VCaP (cell line): Measurements from ENCODE around the gene KRTAP19-2.

Source experiments
- H3K27ac ChIP-seq: fragments of 450-650 bp; 2 replicates; pipeline ENCODE4 v1.5.1; 2017
- CTCF ChIP-seq: fragments of 450-650 bp; conservative IDR thresholded peaks from 2 replicates; pipeline ENCODE4 v1.5.1; 2017; ENCODE audit warnings: mild to moderate bottlenecking, moderate library complexity

Gene KRTAP19-2

GRCh38 chr21:30486180-30486579 is 1.1 kb downstream of the KRTAP19-2 start:
- TF ChIP-seq CTCF, result no peak

DNA sequence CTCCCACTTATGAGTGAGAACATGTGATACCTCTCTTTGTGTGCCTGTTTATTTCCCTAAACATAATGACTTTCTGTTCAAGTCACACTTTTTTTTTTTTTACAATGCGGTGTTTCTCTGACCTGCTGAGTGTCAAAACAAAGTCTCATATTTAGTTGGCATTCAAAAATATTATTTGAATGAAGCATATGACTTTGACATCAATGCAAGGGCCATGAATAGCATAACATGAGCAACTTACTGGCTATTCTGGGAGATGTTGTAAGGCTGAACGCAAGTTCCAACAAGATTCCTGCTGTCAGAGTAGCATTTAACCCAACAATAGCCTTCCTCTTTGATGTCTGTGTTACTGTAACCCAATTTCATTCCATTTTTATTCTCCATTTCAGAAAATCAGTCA is 5.1 kb downstream of the KRTAP19-2 start:
- no peak overlapping the region for H3K27ac ChIP-seq
- TF ChIP-seq CTCF, result no peak

More at GRCh38 chr21:30486180-30486579, 1.1 kb downstream of the KRTAP19-2 start:
- H3K27ac ChIP-seq, result no peak overlapping the region

GRCh38 chr21:30480145-30480544 is 7.1 kb downstream of the KRTAP19-2 start, which contains the start of gene KRTAP19-1:
Gene KRTAP19-1, minus strand, starts transcription at chr21:30480367. Its CDS starts 50 bp downstream, at chr21:30480317.
- no peak for TF ChIP-seq CTCF
- H3K27ac ChIP-seq, result no peak within 1 kb of the TSS

GRCh38 chr21:30479259-30479658 is 8.0 kb downstream of the KRTAP19-2 start:
- H3K27ac ChIP-seq, result no peak overlapping the region
- no peak for TF ChIP-seq CTCF

DNA sequence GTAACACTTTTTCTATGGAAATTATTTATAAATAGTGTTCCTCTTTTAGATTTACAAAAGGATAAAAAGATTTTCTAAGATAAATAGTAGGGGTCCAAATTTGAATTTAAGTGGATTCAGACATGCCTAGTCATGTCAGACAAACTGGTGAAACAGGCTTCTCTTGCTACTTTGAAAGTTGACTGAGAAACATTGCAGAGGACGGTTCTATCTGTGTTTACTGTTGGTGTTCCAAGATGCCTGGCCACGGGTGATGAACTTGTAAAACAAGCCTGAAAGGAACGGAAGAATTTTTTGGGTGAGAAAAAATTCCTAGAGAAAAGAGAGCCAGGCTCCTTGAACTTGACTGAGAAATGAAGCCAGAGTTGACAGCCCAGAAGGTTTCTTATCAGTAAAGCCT is 9.2 kb downstream of the KRTAP19-2 start:
- no peak for TF ChIP-seq CTCF

GRCh38 chr21:30468900-30469714 is 18.1 kb downstream of the KRTAP19-2 start:
- no peak for TF ChIP-seq CTCF
- H3K27ac ChIP-seq, result no peak overlapping the region

More for the DNA sequence above, 9.2 kb downstream of the KRTAP19-2 start:
- H3K27ac ChIP-seq, result no peak overlapping the region; the same call in 1 of the 2 replicates

- peak; percentile 84 for TF ChIP-seq CTCF
- H3K27ac ChIP-seq, result no peak overlapping the region
Measured at GRCh38 chr21:30463713-30464112, 23.5 kb downstream of the KRTAP19-2 start.
